Measurements from ENCODE around the gene RPS3A. TPM values are rescaled to one million over a fixed set of nuclear protein-coding genes. Genes with fewer than 3 reads are reported as not detected.
A peak's percentile ranks its signal among the peaks of the same experiment; 100 is the strongest.

The RPS3A gene
- total and polyA plus RNA-seq, 9 of the 15 experiments (the other 6 are each of a cell fraction or from before 2014, with no cell fraction given): 2,102 to 5,488 (median 3,554) TPM

GRCh38 chr4:151097759-151098158, 1.7 kb upstream of the RPS3A start:
- no TSS peak for BruUV-seq (replicated peaks)
- POLR2A ChIA-PET: interaction anchor here (1.1 to 4.1 kb wide), 2 partner anchors 8 to 12 kb away, joined by 3 to 22 read pairs; no protein-coding TSS in a partner anchor
- no peak overlapping the region for H3K9ac ChIP-seq (ENCODE audit: insufficient read depth in 1 of 2, low read depth in 2 of 2, low read length in 2 of 2)

GRCh38 chr4:151098979-151099228, 524 bp upstream of the RPS3A start:
- ATAC-seq: no peak; the same call in 2 of the 3 replicates

More at GRCh38 chr4:151097759-151098158, 1.7 kb upstream of the RPS3A start:
- Histone ChIP-seq H3K4me3 (no peak overlapping the region), H2AFZ (ENCODE audit: low read depth, low read length) (no peak overlapping the region), H3K79me2 (ENCODE audit: control insufficient read depth, insufficient read depth, low read length) (peaks cover 34% of the 10 kb centered on the region), H3K9me3 (replicated peaks; ENCODE audit: control insufficient read depth, insufficient read depth, low read depth, low read length) (no peaks in the 10 kb centered on the region; the same call in 1 of the 2 replicates), H3K4me2 (ENCODE audit: insufficient read depth, low read length) (no peak overlapping the region), H4K20me1 (replicated peaks; ENCODE audit: control insufficient read depth, insufficient read depth, low read length) (peaks cover 15% of the 10 kb centered on the region; the same call in 1 of the 2 replicates), H3K9me1 (ENCODE audit: control insufficient read depth, insufficient read depth, low read length) (no peaks in the 10 kb centered on the region), H3K4me1 (replicated peaks in 1 of 2; ENCODE audit: control insufficient read depth in 2 of 2, insufficient read depth in 2 of 2, low read length in 2 of 2) (peaks cover 7 to 11% of the 10 kb centered on the region in 2 experiments; a peak in 3 of 5 replicates), H3K36me3 (ENCODE audit: control insufficient read depth, insufficient read depth, low read length) (peaks cover 29% of the 10 kb centered on the region), H3K27ac (ENCODE audit: extremely low read depth, low read depth, low read length) (no peak overlapping the region), H3K27me3 (ENCODE audit: control insufficient read depth in 2 of 2, insufficient read depth in 2 of 2, low read length in 2 of 2) (no peaks in the 10 kb centered on the region)
- no peak for DNase-seq (ENCODE audit: extremely low read depth in 1 of 4, low spot score in 3 of 4)
- CTCF ChIA-PET (ENCODE audit: low intra/inter-chr PET ratio): no interaction called here
- in situ Hi-C loops (cut with MboI): no loop called here
- intact Hi-C loops (cut with micrococcal nuclease): loop anchor here (5.0 kb wide), 1 partner anchor 85 kb away; no protein-coding TSS in a partner anchor
- no peak for TF ChIP-seq ZNF431 (CRISPR knock-in tag; IDR thresholded peaks at IDR 0.05)
- peak; percentile 75 for TF ChIP-seq ZNF121 (CRISPR knock-in tag; conservative IDR thresholded peaks at IDR 0.05)
- no peak for ATAC-seq
- 82% methylated on average over 3 of the region's 3 CpGs for WGBS (ENCODE audit: insufficient coverage, low coverage, missing lambda C conversion rate)
- FAIRE-seq: no peak

More at GRCh38 chr4:151098979-151099228, 524 bp upstream of the RPS3A start:
- Histone ChIP-seq H2AFZ (ENCODE audit: low read depth, low read length) (peak overlapping the region; percentile 100), H3K4me2 (ENCODE audit: insufficient read depth, low read length) (peak overlapping the region; percentile 100), H3K79me2 (ENCODE audit: control insufficient read depth, insufficient read depth, low read length) (peaks cover 45% of the 10 kb centered on the region), H3K4me1 (replicated peaks in 1 of 2; ENCODE audit: control insufficient read depth in 2 of 2, insufficient read depth in 2 of 2, low read length in 2 of 2) (peaks cover 7 to 8% of the 10 kb centered on the region in 2 experiments; a peak in 3 of 5 replicates), H3K9ac (ENCODE audit: insufficient read depth in 1 of 2, low read depth in 2 of 2, low read length in 2 of 2) (peak overlapping the region; percentile 64 to 88), H3K4me3 (peak overlapping the region; percentile 85), H4K20me1 (replicated peaks; ENCODE audit: control insufficient read depth, insufficient read depth, low read length) (peaks cover 15% of the 10 kb centered on the region; the same call in 1 of the 2 replicates), H3K27me3 (ENCODE audit: control insufficient read depth in 2 of 2, insufficient read depth in 2 of 2, low read length in 2 of 2) (no peaks in the 10 kb centered on the region), H3K36me3 (ENCODE audit: control insufficient read depth, insufficient read depth, low read length) (peaks cover 41% of the 10 kb centered on the region), H3K9me3 (replicated peaks; ENCODE audit: control insufficient read depth, insufficient read depth, low read depth, low read length) (no peaks in the 10 kb centered on the region; the same call in 1 of the 2 replicates), H3K9me1 (ENCODE audit: control insufficient read depth, insufficient read depth, low read length) (no peaks in the 10 kb centered on the region), H3K27ac (ENCODE audit: extremely low read depth, low read depth, low read length) (peak overlapping the region; percentile 62)
- WGBS (ENCODE audit: insufficient coverage, low coverage, missing lambda C conversion rate): 15% methylated on average over 8 of the region's 8 CpGs
- in situ Hi-C loops (cut with MboI): no loop called here
- POLR2A ChIA-PET: interaction anchor here (0.5 to 4.1 kb wide), 3 partner anchors 9 to 66 kb away, joined by 3 to 22 read pairs (median 3); no protein-coding TSS in a partner anchor
- CTCF ChIA-PET (ENCODE audit: low intra/inter-chr PET ratio): no interaction called here
- DNase-seq (ENCODE audit: extremely low read depth in 1 of 4, low spot score in 3 of 4) (no peak), FAIRE-seq (no peak)
- intact Hi-C loops (cut with micrococcal nuclease): loop anchor here (5.0 kb wide), 1 partner anchor 87 kb away; no protein-coding TSS in a partner anchor
- 0 out of 2 replicates have a peak, but pooled peaks have one; percentile 15 for TF ChIP-seq SMARCE1 (IDR thresholded peaks at IDR 0.05)
- TF ChIP-seq ZNF197 (CRISPR knock-in tag; IDR thresholded peaks at IDR 0.05; ENCODE audit: low read depth): 0 out of 2 replicates have a peak, but pooled peaks have one; percentile 22
- TF ChIP-seq ZNF175 (CRISPR knock-in tag; IDR thresholded peaks at IDR 0.05; ENCODE audit: low read depth): 0 out of 2 replicates have a peak, but pooled peaks have one; percentile 3
- TF ChIP-seq RBM25 (IDR thresholded peaks at IDR 0.05; ENCODE audit: low read depth, low read length, severe bottlenecking): no peak
- TSS peak; percentile 95 for BruUV-seq (replicated peaks)
